NCI-H2081 treated with DMSO at 0.1 percent for 48 hours (cell line): ENCODE data around the gene ARPC5.
A peak's percentile ranks its signal among the peaks of the same experiment; 100 is the strongest.

Experiments
- DNase-seq: peaks from one replicate; lab custom pipeline; 2025; lab: John Stamatoyannopoulos, UW

ARPC5 gene

GRCh38 chr1:183585038-183585437 is 50.5 kb downstream of the ARPC5 start:
- no peak for DNase-seq

GRCh38 chr1:183584147-183584546 is 51.4 kb downstream of the ARPC5 start:
- DNase-seq: no peak

GRCh38 chr1:183583466-183583865 is 52.1 kb downstream of the ARPC5 start:
- DNase-seq: no peak

DNA sequence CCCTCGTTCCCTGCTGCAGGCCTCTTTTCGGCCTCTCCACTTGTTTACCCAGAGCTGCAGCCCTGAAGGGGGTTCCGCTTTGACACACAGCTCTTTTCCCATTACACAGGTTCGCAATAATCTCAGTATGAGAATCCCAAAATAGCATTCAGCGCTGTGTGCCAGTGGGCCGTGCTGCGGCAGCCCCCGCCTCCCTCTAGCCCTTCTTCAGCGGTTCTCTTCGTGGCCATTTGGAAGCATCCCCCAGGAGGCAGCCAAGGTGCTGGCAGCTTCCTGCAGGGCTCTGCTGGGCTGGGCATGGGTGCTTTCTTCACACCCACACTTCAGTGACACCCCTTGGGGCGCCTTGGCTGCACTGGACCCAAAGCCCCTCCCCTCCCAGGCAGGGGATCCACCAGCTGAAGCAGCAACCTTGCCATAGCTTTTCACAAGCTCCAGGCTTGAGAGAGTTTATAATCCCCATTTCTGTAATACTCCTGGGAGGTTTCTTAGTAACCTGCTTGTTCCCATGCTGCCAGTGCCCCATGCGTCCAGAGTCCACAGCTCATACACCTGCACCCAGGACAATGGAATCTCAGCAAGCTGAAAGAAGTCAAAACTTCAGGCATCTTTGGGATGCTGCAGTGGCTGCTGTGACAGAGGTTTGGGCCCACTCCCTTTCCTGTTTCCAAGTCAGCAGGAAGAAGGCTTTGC is 53.4 kb downstream of the ARPC5 start:
- no peak for DNase-seq

DNA sequence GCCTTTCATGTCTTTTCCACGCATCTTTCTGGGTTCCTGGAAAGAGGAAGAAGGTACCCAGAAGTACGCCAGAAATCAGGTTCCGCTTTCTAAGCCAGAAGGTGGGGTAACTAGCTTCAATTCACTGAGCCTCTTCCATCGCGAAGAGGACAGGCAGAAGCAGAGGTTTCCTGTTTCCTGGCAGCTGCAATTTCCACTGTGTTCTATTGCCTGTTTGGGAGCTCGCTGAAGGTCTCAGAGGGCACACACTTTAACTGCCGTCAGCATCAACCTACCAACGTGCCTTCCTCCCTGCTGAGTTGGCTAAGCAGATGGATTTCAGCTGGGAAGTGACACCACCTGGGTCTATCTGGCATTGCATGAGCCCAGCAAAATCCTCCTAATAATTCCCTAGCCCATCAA is 55.3 kb downstream of the ARPC5 start:
- peak; percentile 28 for DNase-seq

GRCh38 chr1:183578856-183579255 is 56.7 kb downstream of the ARPC5 start:
- DNase-seq: no peak

GRCh38 chr1:183577897-183578465 is 57.6 kb downstream of the ARPC5 start:
- no peak for DNase-seq

DNA sequence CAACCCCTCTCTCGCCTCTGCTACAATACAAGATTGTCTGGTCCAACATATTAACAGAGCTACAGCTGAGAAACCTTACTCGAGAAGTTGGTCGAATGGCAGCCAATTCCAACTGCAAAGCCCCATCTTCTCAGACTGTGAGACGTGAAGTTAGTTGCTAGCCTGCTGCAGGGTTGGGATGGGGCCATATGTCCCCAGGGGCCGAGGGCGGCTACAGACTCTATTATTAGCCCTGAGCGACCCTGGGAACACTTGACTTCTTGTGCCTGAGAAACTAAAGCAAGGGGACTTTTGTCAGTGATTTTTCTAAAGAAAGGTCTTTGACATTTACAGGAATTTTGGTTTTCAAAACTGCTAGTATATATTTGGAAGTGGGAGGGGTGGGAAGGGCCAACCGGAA is 59.0 kb downstream of the ARPC5 start:
- no peak for DNase-seq

DNA sequence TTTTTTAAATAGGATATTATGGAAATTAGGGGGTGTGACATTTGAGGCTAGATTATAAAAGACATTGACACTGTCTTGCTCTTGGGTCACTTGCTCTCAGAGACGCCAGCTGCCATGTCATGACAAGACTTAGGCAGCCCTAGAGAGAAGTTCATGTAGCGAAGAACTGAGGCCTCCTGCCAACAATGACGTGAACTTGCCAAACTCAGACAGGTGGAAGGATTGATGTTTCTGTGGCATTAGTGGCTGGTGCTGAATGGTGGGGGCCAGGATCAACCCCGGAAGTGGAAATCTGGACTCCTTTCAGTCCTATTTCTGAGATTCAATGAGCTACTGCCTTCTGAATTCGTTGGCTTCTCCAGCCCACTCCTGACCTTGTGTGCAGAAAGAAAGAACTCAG is 60.0 kb downstream of the ARPC5 start:
- DNase-seq: no peak

DNA sequence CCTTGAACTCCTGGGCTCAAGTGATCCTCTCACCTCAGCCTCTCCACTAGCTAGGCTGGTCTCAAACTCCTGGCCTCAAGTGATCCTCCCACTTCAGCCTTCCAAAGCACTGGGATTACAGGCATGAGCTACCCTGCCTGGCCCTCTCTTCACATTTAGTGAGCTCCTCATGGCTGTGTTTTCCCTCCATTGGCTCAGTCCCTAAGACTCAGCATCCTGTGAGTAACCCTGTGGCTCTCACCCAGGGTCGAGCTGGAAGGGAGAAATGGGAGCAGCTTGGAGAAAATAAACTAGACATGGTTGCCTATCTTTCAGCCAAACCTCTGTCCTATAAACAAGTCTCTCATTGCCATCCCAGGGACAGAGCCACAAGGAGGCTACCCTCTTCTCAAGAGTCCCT is 62.9 kb downstream of the ARPC5 start:
- DNase-seq: no peak

DNA sequence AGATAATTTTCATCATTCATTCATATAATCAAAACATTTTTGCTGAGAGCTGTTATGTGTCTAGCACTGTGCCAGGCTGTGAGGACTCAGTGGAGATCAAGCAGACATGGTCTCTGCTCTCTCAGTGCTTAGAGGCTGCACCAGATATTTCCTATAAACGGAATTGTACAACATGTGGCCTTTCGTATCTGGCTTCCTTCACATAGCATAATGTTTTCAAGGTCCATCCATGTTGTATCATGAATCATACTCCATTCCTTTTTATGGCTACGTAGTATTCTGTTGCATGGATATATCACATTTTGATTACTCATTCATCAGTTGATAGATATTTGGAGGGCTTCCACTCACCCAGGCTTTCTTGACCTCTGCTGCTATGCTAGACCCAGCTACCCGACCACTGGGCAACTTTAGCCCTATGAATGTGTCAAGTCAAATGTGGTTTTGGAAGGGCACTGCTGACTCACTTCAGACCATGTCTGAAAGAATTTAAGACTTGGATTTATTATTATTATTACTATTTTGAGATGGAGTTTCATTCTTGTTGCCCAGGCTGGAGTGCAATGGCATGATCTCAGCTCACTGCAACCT is 63.8 kb downstream of the ARPC5 start:
- no peak for DNase-seq
